Mesothelial cell of epicardium (in vitro differentiated cells): ENCODE results near the gene NPTX2. TPM values are rescaled to one million over a fixed set of nuclear protein-coding genes. Genes with fewer than 3 reads are reported as not detected.

Experiments used
- DNase-seq, 2 experiments: peaks; one replicate each; pipeline ENCODE4 v3.0.0; 2021; ENCODE audit warnings: low spot score in 2 of 2; ENCODE audit not compliant: unreplicated experiment in 2 of 2
- H3K27ac Mint-ChIP-seq: 2 replicates; pipeline ENCODE4 v1.8.0; 2021; ENCODE audit warnings: mixed read lengths
- H3K27me3 Mint-ChIP-seq: 2 replicates; pipeline ENCODE4 v1.8.0; 2021; ENCODE audit warnings: low read depth, mixed read lengths
- H3K36me3 Mint-ChIP-seq: 2 replicates; pipeline ENCODE4 v1.8.0; 2021; ENCODE audit warnings: mixed read lengths
- H3K4me1 Mint-ChIP-seq: 2 replicates; pipeline ENCODE4 v1.8.0; 2021; ENCODE audit warnings: mixed read lengths
- H3K4me3 Mint-ChIP-seq: 2 replicates; pipeline ENCODE4 v1.8.0; 2021; ENCODE audit warnings: mild to moderate bottlenecking, moderate library complexity, mixed read lengths
- H3K9me3 Mint-ChIP-seq: 2 replicates; pipeline ENCODE4 v1.8.0; 2021; ENCODE audit warnings: mixed read lengths
- CTCF ChIP-seq: fragments of 200-600 bp; sonication (generic); IDR thresholded peaks from one replicate; pipeline ENCODE4 v1.5.0; 2021; ENCODE audit warnings: antibody characterized with exemption; ENCODE audit not compliant: unreplicated experiment
- total RNA-seq: library from RNA; stranded (reverse); gene quantifications from 3 replicates; pipeline ENCODE4 v1.2.1, GENCODE V29; 2021

Gene NPTX2
- total RNA-seq, 1 donor from 2014 or later: 1.4 TPM

DNA sequence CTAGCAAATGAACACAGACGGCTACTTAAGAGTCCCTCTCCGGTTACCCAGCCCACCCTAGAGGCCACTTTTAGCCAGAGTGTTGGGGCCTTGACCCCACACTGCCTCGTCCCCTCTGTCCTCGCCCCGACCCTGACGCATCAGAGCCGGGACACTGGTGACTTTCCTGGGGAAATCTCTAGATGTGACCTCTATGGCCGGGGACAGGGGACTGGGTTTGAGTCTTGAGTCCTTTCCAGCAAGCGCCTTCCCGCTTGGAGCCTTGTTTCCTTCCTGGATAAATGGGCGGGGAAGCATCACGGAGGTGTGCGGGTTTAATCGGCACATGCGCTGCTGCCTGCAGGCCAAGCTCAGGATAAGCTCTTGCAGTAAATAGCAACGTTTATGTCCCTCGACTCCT lies 40.7 kb downstream of the NPTX2 start:
- H3K36me3 Mint-ChIP-seq: no peaks in the 10 kb centered on the region
- no peak overlapping the region for H3K27ac Mint-ChIP-seq
- no peaks in the 10 kb centered on the region for H3K4me1 Mint-ChIP-seq

GRCh38 chr7:98659756-98660155 lies 42.7 kb downstream of the NPTX2 start:
- Mint-ChIP-seq H3K4me3 (no peak overlapping the region), H3K27me3 (peaks cover 17% of the 10 kb centered on the region), H3K27ac (no peak overlapping the region), H3K36me3 (no peaks in the 10 kb centered on the region), H3K9me3 (peaks cover 7% of the 10 kb centered on the region), H3K4me1 (no peaks in the 10 kb centered on the region)
- TF ChIP-seq CTCF: no peak
- no peak for DNase-seq

More for the DNA sequence above, 40.7 kb downstream of the NPTX2 start:
- Mint-ChIP-seq H3K9me3 (no peaks in the 10 kb centered on the region), H3K27me3 (peaks cover 8% of the 10 kb centered on the region), H3K4me3 (no peak overlapping the region)
- TF ChIP-seq CTCF: no peak
- no peak for DNase-seq

- Mint-ChIP-seq H3K4me1 (no peaks in the 10 kb centered on the region), H3K27me3 (peaks cover 20% of the 10 kb centered on the region), H3K36me3 (no peaks in the 10 kb centered on the region), H3K9me3 (peaks cover 7% of the 10 kb centered on the region), H3K27ac (no peak overlapping the region), H3K4me3 (no peak overlapping the region)
- TF ChIP-seq CTCF: no peak
- DNase-seq: no peak
These were observed 44.5 kb downstream of the NPTX2 start for GRCh38 chr7:98661607-98662006.

GRCh38 chr7:98662289-98662688 lies 45.2 kb downstream of the NPTX2 start:
- DNase-seq: no peak
- no peak overlapping the region for H3K4me3 Mint-ChIP-seq
- no peak overlapping the region for H3K27ac Mint-ChIP-seq
- H3K36me3 Mint-ChIP-seq: no peaks in the 10 kb centered on the region
- H3K4me1 Mint-ChIP-seq: no peaks in the 10 kb centered on the region
- peaks cover 7% of the 10 kb centered on the region for H3K9me3 Mint-ChIP-seq
- H3K27me3 Mint-ChIP-seq: peaks cover 20% of the 10 kb centered on the region
- no peak for TF ChIP-seq CTCF

- Mint-ChIP-seq H3K4me1 (no peaks in the 10 kb centered on the region), H3K27me3 (peaks cover 30% of the 10 kb centered on the region), H3K27ac (no peak overlapping the region), H3K9me3 (peaks cover 7% of the 10 kb centered on the region), H3K4me3 (no peak overlapping the region), H3K36me3 (no peaks in the 10 kb centered on the region)
- TF ChIP-seq CTCF: no peak
- no peak for DNase-seq
These were observed 47.8 kb downstream of the NPTX2 start for GRCh38 chr7:98664882-98665281.

DNA sequence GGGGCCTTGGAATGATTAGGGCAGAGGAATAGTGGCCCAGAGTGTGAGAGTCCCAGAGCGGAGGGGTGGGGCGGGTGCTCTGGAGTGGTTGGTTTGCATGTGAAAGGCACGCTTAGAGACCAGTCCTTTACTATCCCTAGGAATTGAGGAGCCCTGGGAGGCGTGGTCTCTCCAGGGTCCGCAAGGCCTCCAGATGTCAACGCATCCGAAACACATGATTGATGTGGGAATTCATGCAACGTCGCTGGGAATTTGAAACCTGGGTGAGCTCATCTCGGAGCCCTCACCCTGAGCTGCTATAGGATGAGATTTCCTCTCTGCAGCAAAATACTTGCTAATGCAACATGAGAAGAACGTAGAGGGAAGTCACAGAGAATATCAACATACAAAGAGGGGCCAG lies 51.2 kb downstream of the NPTX2 start:
- H3K4me3 Mint-ChIP-seq: no peak overlapping the region
- DNase-seq: no peak
- H3K27me3 Mint-ChIP-seq: peaks cover 47% of the 10 kb centered on the region
- TF ChIP-seq CTCF: no peak
- peaks cover 12% of the 10 kb centered on the region for H3K9me3 Mint-ChIP-seq
- no peaks in the 10 kb centered on the region for H3K4me1 Mint-ChIP-seq
- no peak overlapping the region for H3K27ac Mint-ChIP-seq
- no peaks in the 10 kb centered on the region for H3K36me3 Mint-ChIP-seq
